HFFc6 (cell line): ENCODE measurements around the gene EME2. TPM values are rescaled to one million over a fixed set of nuclear protein-coding genes. Genes with fewer than 3 reads are reported as not detected.
A peak's percentile ranks its signal among the peaks of the same experiment; 100 is the strongest.

Experiments used
- DNase-seq: peaks from one replicate; pipeline ENCODE4 v3.0.0-alpha.2; 2018
- H3K27ac Mint-ChIP-seq: 2 replicates; pipeline ENCODE4 v1.8.0; 2020; ENCODE audit warnings: mild to moderate bottlenecking, mixed read lengths
- H3K27me3 Mint-ChIP-seq: 2 replicates; pipeline ENCODE4 v1.8.0; 2021; ENCODE audit warnings: mild to moderate bottlenecking, moderate library complexity, mixed read lengths; ENCODE audit not compliant: insufficient read depth
- H3K36me3 Mint-ChIP-seq: 2 replicates; pipeline ENCODE4 v1.8.0; 2021; ENCODE audit warnings: low read depth, mixed read lengths
- H3K4me1 Mint-ChIP-seq: 2 replicates; pipeline ENCODE4 v1.8.0; 2020; ENCODE audit warnings: low read depth, mixed read lengths
- H3K4me3 Mint-ChIP-seq: 2 replicates; pipeline ENCODE4 v1.8.0; 2020; ENCODE audit warnings: mild to moderate bottlenecking, moderate library complexity, mixed read lengths
- H3K9me3 Mint-ChIP-seq: 2 replicates; pipeline ENCODE4 v1.8.0; 2020; ENCODE audit warnings: mild to moderate bottlenecking, mixed read lengths
- total RNA-seq, 6 experiments: library from RNA; stranded (reverse); fragmentation: NEBNext Ultra II Directional; extraction: Animal tissue kit (Norgen Biotek cat#: 25700); gene quantifications; 2 replicates in 1 of 6; 3 replicates in 5 of 6; pipeline ENCODE4 v1.2.3, GENCODE V29; 2021
- TF ChIP-seq, protein P1 (sequence below): fragments of 200-600 bp; sonication (generic); IDR thresholded peaks from 2 replicates; pipeline ENCODE4 v1.5.0; 2021; ENCODE audit warnings: antibody characterized with exemption, mild to moderate bottlenecking

EME2 gene
- total RNA-seq, 6 experiments from 2014 or later = 11.4 to 16.1 (median 12.3) TPM

DNA sequence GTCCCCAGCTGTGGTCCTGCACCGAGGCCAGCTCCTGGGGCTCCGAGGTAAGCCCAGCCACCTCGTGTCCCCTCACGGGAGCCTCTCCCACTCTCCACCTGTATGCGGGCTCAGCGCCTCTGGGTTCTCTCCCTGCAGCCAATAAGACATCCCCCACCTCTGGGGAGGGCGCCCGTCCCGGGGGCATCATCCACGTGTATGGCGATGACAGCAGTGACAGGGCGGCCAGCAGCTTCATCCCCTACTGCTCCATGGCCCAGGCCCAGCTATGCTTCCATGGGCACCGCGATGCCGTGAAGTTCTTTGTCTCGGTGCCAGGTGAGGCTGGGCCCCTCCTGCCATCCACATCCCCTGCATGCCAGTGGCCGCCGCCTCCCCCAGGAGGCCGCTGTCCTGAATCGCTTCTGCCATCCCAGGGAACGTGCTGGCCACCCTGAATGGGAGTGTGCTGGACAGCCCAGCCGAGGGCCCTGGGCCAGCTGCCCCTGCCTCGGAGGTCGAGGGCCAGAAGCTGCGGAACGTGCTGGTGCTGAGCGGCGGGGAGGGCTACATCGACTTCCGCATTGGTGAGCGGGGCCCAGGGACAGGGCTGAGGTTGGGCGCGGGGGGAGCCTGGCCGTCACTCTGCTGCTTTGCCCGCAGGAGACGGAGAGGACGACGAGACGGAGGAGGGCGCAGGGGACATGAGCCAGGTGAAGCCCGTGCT lies 4.4 kb upstream of the EME2 start:
- TF ChIP-seq, protein P1, sequence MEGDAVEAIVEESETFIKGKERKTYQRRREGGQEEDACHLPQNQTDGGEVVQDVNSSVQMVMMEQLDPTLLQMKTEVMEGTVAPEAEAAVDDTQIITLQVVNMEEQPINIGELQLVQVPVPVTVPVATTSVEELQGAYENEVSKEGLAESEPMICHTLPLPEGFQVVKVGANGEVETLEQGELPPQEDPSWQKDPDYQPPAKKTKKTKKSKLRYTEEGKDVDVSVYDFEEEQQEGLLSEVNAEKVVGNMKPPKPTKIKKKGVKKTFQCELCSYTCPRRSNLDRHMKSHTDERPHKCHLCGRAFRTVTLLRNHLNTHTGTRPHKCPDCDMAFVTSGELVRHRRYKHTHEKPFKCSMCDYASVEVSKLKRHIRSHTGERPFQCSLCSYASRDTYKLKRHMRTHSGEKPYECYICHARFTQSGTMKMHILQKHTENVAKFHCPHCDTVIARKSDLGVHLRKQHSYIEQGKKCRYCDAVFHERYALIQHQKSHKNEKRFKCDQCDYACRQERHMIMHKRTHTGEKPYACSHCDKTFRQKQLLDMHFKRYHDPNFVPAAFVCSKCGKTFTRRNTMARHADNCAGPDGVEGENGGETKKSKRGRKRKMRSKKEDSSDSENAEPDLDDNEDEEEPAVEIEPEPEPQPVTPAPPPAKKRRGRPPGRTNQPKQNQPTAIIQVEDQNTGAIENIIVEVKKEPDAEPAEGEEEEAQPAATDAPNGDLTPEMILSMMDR = no peak
- H3K36me3 Mint-ChIP-seq = peaks cover 11% of the 10 kb centered on the region
- no peak for DNase-seq
- H3K9me3 Mint-ChIP-seq = no peaks in the 10 kb centered on the region
- H3K4me1 Mint-ChIP-seq = peaks cover 17% of the 10 kb centered on the region
- H3K4me3 Mint-ChIP-seq = no peak overlapping the region
- H3K27ac Mint-ChIP-seq = no peak overlapping the region
- H3K27me3 Mint-ChIP-seq = peaks cover 12% of the 10 kb centered on the region

DNA sequence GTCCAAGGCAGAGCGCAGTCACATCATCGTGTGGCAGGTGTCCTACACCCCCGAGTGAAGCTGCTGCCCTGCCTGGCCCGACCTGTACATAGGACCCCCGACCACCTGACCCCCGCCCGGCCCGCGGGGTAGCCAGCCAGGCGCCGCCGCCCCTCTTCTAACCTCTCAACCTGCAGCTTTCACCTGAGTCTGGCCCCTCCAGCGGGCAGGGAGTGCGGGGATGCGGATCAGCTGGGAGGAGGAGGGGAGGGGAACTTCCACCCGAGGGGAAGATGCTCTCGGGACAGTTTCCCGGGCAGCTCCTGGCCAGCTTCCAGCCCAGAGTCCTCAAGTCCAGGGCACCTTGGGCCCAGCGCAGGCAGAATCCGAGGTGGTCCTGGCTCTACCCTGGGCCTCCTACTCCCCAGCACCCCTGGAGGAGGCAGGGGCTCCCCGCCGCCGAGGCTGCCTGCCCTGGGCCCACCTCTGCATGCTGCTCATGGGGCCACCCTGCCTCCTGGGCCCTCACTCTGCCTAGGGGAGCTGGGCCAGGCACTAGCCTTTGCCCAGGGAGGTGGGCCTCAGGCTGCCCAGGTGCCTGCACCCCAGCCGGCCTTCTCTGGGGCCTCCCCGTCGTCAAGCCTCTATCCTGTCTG lies 3.7 kb upstream of the EME2 start:
- Mint-ChIP-seq H3K27me3 (peaks cover 13% of the 10 kb centered on the region), H3K27ac (no peak overlapping the region), H3K9me3 (no peaks in the 10 kb centered on the region), H3K4me3 (no peak overlapping the region), H3K36me3 (peaks cover 11% of the 10 kb centered on the region), H3K4me1 (peaks cover 17% of the 10 kb centered on the region)
- TF ChIP-seq, protein P1 = no peak
- no peak for DNase-seq

- Mint-ChIP-seq H3K4me3 (peak overlapping the region; percentile 86), H3K36me3 (peaks cover 11% of the 10 kb centered on the region), H3K27me3 (peaks cover 15% of the 10 kb centered on the region), H3K27ac (peak overlapping the region; percentile 69), H3K9me3 (no peaks in the 10 kb centered on the region), H3K4me1 (peaks cover 17% of the 10 kb centered on the region)
- DNase-seq = no peak
- TF ChIP-seq, protein P1 = no peak
Measured at GRCh38 chr16:1769402-1770300, 3.0 kb upstream of the EME2 start.

GRCh38 chr16:1770328-1771187 lies 2.1 kb upstream of the EME2 start:
- DNase-seq = peak; percentile 40
- peak overlapping the region; percentile 95 for H3K4me3 Mint-ChIP-seq
- H3K27ac Mint-ChIP-seq = peak overlapping the region; percentile 69
- TF ChIP-seq, protein P1 = no peak
- peaks cover 11% of the 10 kb centered on the region for H3K36me3 Mint-ChIP-seq
- peaks cover 17% of the 10 kb centered on the region for H3K4me1 Mint-ChIP-seq
- H3K27me3 Mint-ChIP-seq = peaks cover 15% of the 10 kb centered on the region
- no peaks in the 10 kb centered on the region for H3K9me3 Mint-ChIP-seq
